ENCODE measurements around the gene AGRN. TPM values are rescaled to one million over a fixed set of nuclear protein-coding genes. Genes with fewer than 3 reads are reported as not detected.

Gene AGRN
- polyA plus RNA-seq, 1 experiment, result 41.2 TPM

- H3K27me3 ChIP-seq (ENCODE audit: control insufficient read depth, insufficient read depth, low read length), result no peaks in the 10 kb centered on the region
- no peak for DNase-seq (ENCODE audit: low read depth)
- POLR2A ChIA-PET, result no interaction called here
- TF ChIP-seq CTCF (IDR thresholded peaks at IDR 0.05; ENCODE audit: insufficient read depth, low read depth, low read length), result no peak
- CTCF ChIA-PET, result interaction anchor here (0.8 to 4.4 kb wide), 3 partner anchors 13 to 44 kb away, joined by 3 to 37 read pairs (median 3); no protein-coding TSS in a partner anchor
- H3K36me3 ChIP-seq (ENCODE audit: control insufficient read depth, insufficient read depth, low read length), result no peaks in the 10 kb centered on the region
- no peak overlapping the region for H3K4me3 ChIP-seq (ENCODE audit: low read depth, low read length)
Observed at GRCh38 chr1:996851-997712, 22.8 kb upstream of the AGRN start.

GRCh38 chr1:997713-997992, 22.3 kb upstream of the AGRN start:
- Histone ChIP-seq H3K27me3 (ENCODE audit: control insufficient read depth, insufficient read depth, low read length) (no peaks in the 10 kb centered on the region), H3K4me3 (ENCODE audit: low read depth, low read length) (no peak overlapping the region), H3K36me3 (ENCODE audit: control insufficient read depth, insufficient read depth, low read length) (no peaks in the 10 kb centered on the region)
- TF ChIP-seq CTCF (IDR thresholded peaks at IDR 0.05; ENCODE audit: insufficient read depth, low read depth, low read length), result no peak
- DNase-seq (ENCODE audit: low read depth), result no peak
- ChIA-PET CTCF (interaction anchor here (0.8 to 4.4 kb wide), 2 partner anchors 14 to 43 kb away, joined by 3 to 37 read pairs; no protein-coding TSS in a partner anchor), POLR2A (no interaction called here)

GRCh38 chr1:997993-998744, 21.8 kb upstream of the AGRN start:
- DNase-seq (ENCODE audit: low read depth), result no peak
- POLR2A ChIA-PET, result interaction anchor here (0.7 kb wide), 1 partner anchor 42 kb away, joined by 3 read pairs; no protein-coding TSS in a partner anchor
- Histone ChIP-seq H3K4me3 (ENCODE audit: low read depth, low read length) (peak overlapping the region; percentile 85), H3K27me3 (ENCODE audit: control insufficient read depth, insufficient read depth, low read length) (no peaks in the 10 kb centered on the region), H3K36me3 (ENCODE audit: control insufficient read depth, insufficient read depth, low read length) (no peaks in the 10 kb centered on the region; the same call in 1 of the 2 replicates)
- CTCF ChIA-PET, result interaction anchor here (1.2 to 4.4 kb wide), 2 partner anchors 14 to 66 kb away, joined by 4 to 37 read pairs; no protein-coding TSS in a partner anchor
- TF ChIP-seq CTCF (IDR thresholded peaks at IDR 0.05; ENCODE audit: insufficient read depth, low read depth, low read length), result no peak

GRCh38 chr1:998745-998994, 21.2 kb upstream of the AGRN start:
- peak overlapping the region; percentile 85 for H3K4me3 ChIP-seq (ENCODE audit: low read depth, low read length)
- TF ChIP-seq CTCF (IDR thresholded peaks at IDR 0.05; ENCODE audit: insufficient read depth, low read depth, low read length), result no peak

More at GRCh38 chr1:998745-998994, 21.2 kb upstream of the AGRN start:
- DNase-seq (ENCODE audit: low read depth), result no peak
- ChIA-PET POLR2A (interaction anchor here (0.7 kb wide), 1 partner anchor 42 kb away, joined by 3 read pairs; no protein-coding TSS in a partner anchor), CTCF (interaction anchor here (1.2 to 4.4 kb wide), 2 partner anchors 15 to 65 kb away, joined by 4 to 37 read pairs; no protein-coding TSS in a partner anchor)
- Histone ChIP-seq H3K36me3 (ENCODE audit: control insufficient read depth, insufficient read depth, low read length) (no peaks in the 10 kb centered on the region; the same call in none of the 2 replicates), H3K27me3 (ENCODE audit: control insufficient read depth, insufficient read depth, low read length) (no peaks in the 10 kb centered on the region)
